ENCODE measurements around the gene SLC25A2.
"Not testable (repeated sequence)": the region's sequence is repeated elsewhere in the genome, so short reads cannot be mapped to it uniquely, and the experiment has no call there.

Gene SLC25A2

DNA sequence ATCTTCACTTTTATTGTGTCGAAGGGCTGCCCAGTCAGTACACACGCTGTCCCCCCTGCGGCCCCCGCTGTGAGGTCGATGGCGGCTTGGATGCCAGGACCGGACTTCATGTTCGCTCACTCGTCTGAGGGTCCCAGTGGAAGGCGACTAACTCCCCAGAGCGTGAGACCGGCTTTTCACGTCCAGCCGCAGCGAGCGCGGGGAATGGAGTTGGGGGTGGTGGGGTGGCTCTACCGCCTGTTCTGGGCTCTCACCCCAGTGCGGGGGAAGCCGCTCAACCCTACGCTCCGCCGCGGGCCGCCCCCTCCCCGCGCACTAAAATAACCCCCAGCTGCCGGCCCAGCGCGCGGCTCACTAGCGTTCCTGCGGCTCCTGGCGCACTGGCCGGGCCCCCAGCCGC, at the start of gene SLC25A2:
Gene SLC25A2, minus strand, starts transcription at position 294 of the 400 bp plus-strand sequence. Its CDS starts 184 bp downstream, at position 110.
- no peak for DNase-seq (ENCODE audit: low read depth)

DNA sequence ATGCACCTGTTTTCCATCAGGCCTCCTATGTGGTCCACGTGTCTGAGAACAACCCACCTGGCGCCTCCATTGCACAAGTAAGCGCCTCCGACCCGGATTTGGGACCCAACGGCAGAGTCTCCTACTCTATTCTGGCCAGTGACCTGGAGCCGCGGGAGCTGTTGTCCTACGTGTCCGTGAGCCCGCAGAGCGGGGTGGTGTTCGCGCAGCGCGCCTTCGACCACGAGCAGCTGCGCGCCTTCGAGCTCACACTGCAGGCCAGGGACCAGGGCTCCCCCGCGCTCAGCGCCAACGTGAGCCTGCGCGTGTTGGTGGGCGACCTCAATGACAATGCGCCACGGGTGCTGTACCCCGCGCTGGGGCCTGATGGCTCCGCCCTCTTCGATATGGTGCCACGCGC, 47.7 kb upstream of the SLC25A2 start:
- DNase-seq (ENCODE audit: low read depth), result no peak

DNA sequence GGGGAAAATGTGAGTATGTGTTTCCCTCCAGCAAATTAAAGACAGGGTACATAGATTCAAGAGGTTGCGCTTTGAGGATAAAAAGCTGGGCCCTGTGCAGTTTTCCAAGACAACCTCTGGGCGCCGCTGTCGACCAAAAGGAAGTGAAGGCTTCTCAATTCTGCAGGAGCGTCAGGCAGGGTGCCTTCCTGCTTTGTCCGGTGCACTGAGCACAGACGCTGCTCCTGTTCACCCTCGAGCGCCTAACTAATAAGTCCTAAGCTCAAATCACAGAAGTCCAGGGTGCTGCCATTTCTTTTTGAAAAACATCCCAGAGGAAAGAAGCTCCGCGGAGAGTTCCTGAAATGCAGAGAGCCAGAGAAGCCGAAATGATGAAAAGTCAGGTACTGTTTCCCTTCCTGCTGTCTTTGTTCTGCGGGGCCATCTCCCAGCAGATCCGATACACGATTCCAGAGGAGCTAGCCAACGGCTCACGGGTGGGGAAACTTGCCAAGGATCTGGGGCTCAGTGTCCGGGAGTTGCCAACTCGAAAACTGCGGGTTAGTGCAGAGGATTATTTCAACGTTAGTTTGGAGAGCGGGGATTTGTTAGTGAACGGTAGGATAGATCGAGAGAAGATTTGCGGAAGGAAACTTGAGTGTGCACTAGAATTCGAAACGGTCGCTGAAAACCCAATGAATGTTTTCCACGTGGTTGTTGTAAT, 46.2 kb upstream of the SLC25A2 start, which contains the start of gene PCDHGB1:
Gene PCDHGB1, plus strand, starts transcription at position 183 of the 703 bp plus-strand sequence. Its CDS starts 162 bp downstream, at position 345.
- peak; percentile 76 for DNase-seq (ENCODE audit: low read depth)

DNA sequence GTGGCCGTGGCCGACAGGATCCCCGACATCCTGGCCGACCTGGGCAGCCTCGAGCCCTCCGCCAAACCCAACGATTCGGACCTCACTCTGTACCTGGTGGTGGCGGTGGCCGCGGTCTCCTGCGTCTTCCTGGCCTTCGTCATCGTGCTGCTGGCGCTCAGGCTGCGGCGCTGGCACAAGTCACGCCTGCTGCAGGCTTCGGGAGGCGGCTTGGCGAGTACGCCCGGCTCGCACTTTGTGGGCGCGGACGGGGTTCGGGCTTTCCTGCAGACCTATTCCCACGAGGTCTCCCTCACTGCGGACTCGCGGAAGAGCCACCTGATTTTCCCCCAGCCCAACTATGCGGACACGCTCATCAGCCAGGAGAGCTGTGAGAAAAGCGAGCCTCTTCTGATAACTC, 42.2 kb upstream of the SLC25A2 start:
- not testable (repeated sequence) for DNase-seq (ENCODE audit: low read depth)

DNA sequence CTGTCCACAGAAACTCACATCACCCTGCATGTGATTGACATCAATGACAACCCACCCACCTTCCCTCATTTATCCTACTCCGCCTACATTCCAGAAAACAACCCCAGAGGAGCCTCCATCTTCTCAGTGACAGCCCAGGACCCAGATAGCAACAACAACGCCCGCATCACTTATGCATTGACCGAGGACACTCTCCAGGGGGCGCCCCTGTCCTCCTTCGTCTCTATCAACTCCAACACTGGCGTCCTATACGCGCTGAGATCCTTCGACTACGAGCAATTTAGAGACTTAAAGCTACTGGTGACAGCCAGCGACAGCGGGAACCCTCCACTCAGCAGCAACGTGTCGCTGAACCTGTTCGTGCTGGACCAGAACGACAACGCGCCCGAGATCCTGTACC, 41.5 kb upstream of the SLC25A2 start:
- DNase-seq (ENCODE audit: low read depth), result no peak

DNA sequence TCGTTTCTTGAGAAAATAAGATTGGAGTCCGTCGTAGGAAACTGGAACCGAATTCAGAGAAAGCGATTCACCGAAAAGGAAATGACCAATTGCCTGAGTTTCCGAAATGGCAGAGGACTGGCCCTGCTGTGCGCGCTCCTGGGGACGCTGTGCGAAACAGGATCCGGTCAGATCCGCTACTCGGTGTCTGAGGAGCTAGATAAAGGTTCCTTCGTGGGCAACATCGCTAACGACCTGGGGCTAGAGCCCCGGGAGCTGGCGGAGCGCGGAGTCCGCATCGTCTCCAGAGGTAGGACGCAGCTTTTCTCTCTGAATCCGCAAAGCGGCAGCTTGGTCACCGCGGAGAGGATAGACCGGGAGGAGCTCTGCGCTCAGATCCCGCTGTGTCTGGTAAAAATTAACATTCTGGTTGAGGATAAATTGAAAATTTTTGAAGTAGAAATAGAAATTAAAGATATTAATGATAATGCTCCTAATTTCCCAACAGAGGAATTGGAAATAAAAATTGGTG, 40.2 kb upstream of the SLC25A2 start:
- no peak for DNase-seq (ENCODE audit: low read depth)

DNA sequence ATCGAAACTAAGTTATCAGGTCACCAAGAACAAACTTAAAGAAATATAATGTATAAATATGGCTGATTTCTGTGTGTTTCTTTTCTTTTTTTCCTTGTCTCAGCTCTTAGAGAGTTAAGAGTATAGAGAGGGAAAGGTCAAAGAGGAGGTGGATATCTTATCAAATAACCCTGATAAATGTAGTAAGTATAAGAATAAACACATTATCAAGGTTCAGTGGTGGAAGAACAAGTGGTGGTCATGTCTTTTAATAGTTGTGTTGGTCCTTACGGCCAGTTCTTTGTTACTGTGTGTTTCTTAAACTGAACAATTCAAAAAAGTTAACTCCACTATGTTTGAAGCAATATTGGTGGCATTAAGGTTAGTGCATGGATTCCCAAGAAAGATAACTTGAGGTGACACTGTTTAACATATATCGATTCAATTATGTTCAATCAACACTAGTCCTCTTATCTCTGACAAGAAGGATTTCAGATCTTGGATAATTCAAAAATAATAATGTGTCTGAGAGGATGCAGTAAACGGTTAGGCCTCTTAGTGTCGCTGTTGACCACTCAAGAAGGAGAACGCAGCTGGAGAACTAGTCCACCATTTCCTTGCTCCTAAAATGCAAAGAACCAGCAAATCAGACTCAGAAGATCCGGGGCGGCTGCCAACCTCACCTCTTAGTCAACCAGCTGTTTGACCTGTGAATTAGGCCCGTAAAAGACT, 39.5 kb upstream of the SLC25A2 start, which contains the start of gene PCDHGA3:
Gene PCDHGA3, plus strand, starts transcription at position 588 of the 711 bp plus-strand sequence. CDS start 205 bp downstream, outside the sequence.
- DNase-seq (ENCODE audit: low read depth), result peak; percentile 61

DNA sequence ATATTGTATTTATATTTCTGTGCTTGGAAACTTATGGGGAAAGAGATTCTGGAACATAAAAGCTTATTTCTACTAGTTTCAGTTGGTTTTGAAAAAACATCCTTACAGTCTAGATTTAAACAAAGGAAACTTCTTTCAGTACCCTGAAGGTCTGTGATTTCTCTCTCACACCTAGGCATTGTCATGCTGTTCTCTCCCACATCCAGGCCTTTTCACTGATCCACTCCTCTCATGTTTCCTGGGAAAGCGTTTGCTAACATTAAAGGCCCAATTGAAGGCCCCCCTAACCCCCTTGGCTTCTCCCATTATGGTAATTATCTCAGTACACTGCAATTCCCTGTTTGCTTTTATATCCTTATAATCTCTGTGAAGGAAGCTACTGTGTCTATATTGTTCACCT, 38.9 kb upstream of the SLC25A2 start:
- DNase-seq (ENCODE audit: low read depth), result no peak

DNA sequence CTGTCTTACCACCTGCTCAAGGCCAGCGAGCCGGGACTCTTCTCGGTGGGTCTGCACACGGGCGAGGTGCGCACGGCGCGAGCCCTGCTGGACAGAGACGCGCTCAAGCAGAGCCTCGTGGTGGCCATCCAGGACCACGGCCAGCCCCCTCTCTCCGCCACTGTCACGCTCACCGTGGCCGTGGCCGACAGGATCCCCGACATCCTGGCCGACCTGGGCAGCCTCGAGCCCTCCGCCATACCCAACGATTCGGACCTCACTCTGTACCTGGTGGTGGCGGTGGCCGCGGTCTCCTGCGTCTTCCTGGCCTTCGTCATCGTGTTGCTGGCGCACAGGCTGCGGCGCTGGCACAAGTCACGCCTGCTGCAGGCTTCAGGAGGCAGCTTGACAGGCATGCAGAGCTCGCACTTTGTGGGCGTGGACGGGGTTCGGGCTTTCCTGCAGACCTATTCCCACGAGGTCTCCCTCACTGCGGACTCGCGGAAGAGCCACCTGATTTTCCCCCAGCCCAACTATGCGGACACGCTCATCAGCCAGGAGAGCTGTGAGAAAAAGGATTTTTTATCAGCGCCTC, 37.0 kb upstream of the SLC25A2 start:
- not testable (repeated sequence) for DNase-seq (ENCODE audit: low read depth)

DNA sequence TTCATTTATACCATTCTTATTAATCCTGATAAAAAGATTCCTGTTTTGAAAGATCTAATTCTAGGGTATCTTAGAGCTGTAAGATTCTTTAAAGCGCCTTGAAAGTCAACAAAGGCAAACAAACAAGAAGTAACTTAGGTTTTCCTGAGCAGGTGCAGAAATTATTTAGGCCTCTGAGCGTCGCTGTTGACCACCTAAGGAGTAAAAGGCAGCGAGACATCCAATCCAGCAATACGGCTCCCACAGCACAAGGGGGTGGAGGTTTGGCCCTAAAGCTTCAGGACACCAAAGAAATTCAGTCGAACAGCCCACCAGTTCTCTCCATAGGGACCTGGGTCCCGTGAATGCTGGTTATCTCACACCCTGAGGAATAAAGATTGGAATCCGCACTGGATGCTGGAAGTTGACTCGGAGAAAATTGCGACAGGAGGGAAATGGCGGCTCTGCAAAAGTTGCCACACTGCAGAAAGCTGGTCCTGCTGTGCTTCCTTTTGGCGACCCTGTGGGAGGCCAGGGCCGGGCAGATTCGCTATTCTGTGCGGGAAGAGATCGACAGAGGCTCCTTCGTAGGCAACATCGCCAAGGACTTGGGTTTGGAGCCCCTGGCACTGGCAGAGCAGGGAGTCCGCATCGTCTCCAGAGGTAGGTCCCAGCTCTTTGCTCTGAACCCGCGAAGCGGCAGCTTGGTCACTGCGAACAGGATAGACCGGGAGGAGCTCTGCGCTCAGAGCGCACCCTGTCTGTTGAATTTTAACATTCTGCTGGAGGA, 34.9 kb upstream of the SLC25A2 start, which contains the start of gene PCDHGA2:
Gene PCDHGA2, plus strand, starts transcription at position 223 of the 769 bp plus-strand sequence.
- peak; percentile 67 for DNase-seq (ENCODE audit: low read depth)

DNA sequence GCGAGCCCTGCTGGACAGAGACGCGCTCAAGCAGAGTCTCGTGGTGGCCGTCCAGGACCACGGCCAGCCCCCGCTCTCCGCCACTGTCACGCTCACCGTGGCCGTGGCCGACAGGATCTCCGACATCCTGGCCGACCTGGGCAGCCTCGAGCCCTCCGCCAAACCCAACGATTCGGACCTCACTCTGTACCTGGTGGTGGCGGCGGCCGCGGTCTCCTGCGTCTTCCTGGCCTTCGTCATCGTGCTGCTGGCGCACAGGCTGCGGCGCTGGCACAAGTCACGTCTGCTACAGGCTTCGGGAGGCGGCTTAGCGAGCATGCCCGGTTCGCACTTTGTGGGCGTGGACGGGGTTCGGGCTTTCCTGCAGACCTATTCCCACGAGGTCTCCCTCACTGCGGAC, 28.7 kb upstream of the SLC25A2 start:
- not testable (repeated sequence) for DNase-seq (ENCODE audit: low read depth)

DNA sequence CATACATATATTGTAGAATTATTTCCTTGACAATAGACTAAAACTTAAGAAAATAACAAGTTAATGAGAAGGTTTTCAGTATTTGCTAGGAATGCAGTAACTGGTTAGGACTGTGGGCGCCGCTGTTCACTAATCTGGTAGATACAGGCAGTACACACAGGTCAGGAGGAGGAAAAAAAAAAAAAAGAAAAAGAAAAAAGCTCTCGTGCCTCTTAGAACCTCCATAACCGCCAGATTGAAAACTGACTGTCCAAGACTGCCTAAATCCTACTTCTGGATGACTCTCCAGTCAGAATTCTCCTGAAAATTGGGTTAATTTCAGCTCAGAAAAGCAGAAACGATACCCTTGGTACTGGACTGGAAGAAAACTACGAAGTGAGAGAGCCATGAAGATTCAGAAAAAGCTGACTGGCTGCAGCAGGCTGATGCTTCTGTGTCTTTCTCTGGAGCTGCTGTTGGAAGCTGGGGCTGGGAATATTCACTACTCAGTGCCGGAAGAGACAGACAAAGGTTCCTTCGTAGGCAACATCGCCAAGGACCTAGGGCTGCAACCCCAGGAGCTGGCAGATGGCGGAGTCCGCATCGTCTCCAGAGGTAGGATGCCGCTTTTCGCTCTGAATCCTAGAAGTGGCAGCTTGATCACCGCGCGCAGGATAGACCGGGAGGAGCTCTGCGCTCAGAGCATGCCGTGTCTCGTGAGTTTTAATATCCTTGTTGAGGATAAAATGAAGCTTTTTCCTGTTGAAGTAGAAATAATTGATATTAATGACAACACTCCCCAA, 26.6 kb upstream of the SLC25A2 start, which contains the start of gene PCDHGA1:
Gene PCDHGA1, plus strand, starts transcription at position 216 of the 782 bp plus-strand sequence.
- peak; percentile 74 for DNase-seq (ENCODE audit: low read depth)

DNA sequence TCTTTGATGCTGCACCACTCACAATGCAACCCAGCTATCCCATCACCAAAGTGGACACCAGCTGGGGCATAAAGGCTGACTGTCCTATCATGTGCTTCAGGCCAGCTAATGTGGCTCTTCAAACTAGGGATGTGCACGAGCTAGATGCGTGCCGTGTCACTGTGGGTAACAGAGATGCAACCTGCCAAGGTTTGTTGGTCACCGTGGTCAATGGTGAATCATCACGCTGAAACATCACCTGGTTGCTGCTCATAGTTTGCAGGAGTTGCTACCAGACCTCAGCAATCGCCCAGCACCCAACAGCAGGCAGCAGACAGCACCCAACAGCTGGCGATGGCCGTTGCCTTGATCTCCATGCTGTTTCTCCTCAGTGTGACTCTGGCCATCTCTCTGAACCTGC, 24.4 kb upstream of the SLC25A2 start:
- DNase-seq (ENCODE audit: low read depth), result no peak

DNA sequence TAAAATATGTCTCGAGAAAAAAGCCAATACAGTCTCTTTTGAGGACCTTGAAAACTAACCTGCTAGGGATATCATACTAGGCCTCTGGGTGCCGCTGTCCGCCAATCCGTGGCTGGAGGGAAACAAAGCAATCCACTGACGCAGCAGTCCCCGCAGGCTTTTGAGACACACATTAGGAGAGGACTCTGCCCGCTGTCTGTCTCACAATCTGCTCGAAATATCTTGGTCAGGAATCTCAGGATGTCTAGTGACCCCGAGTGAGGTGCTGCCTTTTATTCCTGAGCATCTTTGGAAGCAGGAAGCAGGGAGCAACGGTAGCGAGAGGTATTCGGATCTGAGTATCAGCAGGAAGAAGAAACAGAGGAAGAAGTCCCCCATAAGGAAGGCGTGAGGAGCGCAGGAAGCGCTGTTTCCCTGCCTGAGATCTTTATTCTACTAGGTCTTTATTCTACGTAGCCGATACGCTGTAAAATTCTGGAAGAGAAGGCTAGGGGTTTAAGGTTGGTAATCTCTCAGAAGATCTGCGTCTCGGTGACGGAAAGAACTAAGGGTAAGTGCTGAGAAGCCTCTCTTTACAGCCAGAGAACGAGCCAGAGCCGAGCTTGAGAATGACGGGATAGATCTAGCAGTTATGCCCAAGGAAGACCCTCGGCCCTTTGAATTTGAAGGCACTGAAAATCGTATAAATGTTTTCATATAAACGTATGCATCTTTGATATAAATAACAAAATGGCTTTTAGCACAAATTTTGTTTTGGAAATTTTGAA, 22.4 kb upstream of the SLC25A2 start:
- DNase-seq (ENCODE audit: low read depth), result peak; percentile 82

DNA sequence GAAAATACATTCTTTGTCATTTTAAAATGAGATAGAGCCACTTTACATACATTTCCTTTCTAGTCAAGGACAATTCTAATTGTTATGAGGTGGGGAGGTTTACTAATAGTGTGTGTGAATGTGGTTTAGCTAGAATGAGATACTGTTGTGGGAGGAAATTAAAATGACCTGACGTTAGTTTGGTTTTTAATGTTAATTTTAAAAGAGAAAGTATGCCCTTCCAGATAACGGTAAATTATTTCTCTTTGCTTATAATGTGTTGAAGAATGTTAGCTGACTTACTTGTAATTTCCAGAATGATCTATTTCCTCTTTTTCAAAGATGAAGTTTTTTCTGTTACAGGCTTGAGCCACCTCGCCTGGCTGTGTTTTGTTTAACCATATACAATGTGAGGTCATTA, 18.4 kb upstream of the SLC25A2 start:
- no peak for DNase-seq (ENCODE audit: low read depth)

DNA sequence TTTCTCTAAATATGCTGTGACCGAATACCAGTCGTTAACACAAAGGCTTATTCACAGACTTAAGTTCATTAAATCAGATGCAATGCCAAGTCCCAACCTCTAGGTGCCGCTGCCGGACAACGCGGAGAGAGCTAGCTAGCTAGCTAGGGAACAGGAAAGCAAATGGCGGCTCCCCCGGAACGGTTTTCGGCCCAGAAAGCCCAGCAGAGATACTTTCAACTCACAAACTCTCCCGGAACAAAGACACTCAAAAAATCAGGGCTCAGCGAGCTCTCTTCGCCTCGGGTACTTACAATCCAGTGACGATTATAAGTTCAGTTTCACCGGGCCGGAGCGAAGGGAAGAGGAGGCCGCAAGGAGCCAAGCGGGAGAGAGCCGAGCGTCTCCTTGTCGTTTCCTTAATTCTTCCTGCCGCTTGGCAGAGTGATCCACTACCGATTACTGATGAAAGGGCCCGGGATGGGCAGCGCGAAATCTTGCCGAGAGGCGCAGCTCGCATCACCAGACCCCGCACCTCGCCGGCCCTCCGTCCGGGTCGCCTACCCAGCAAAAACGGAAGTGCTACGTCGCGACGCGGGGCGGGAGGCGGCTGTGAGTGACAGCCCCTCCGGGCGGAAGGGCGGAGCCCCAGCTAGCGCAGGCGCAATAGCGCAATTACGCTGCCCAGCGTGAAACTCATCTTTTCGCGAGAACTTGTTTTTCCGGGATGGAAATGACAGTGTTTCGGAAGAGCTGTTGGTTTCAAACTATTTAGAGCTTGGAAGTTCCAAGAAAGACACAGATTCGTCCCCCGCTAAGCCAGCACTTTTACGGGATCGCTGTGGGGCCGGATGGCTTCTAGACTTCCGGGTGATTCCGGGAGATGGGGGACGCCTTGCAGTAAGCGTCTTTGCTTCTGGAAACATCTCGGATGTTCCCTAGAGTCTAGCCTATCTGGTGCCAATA, 16.6 kb upstream of the SLC25A2 start, which contains the start of gene TAF7:
Gene TAF7, minus strand, starts transcription at position 560 of the 945 bp plus-strand sequence. CDS start 740 bp downstream, outside the sequence.
- peak; percentile 94 for DNase-seq (ENCODE audit: low read depth)

DNA sequence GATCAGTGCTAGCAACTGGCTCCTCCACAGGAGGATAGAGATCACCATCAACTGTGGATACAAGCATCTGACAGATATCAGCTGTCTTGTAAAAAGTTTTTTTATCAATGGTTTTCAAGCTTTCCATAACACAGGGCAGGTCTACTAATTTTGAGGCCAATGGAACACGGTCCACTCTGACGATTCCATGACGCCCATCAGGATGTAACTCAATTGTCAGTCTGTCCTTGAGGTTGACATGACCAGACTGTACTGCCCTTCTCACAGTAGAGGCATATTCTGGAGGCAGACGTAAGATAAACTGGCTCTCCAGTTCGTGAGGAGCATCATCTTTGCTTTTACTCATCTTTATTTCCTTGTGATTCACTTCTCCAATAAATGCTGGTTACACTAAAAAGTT, 15.8 kb upstream of the SLC25A2 start:
- no peak for DNase-seq (ENCODE audit: low read depth)

DNA sequence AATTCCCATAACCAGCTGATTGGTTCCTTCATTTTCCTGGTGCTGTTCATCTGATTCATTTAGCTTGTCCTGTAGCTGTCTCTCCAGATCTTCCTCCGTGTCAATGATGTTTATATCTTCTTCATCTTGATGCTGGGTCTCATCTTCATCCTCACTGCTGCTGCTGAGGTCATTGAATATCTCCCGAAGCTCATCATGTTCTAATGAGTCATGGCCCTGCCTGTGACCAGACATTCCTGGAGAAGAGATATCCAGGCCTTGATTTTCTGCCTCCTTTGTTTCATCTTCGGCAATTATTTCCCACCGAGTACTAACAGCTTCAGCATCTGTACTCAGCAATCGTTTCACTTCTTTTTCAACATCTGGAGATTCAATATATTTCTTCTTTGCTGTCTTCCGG, 15.4 kb upstream of the SLC25A2 start:
- peak; percentile 49 for DNase-seq (ENCODE audit: low read depth)

DNA sequence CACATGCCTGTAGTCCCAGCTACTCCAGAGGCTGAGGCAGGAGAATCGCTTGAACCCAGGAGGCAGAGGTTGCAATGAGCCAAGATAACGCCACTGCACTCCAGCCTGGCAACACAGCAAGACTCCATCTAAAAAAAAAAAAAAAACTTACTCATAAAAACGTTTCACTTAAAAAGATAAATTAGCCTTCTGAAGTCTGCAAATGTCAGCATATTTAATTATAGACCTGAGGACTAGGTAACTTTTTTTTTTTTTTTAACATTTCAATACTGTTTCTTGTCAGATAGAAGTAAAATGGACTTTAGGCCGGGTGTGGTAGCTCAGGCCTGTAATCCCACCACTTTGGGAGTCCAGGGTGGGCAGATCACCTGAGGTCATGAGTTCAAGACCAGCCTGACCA, 13.1 kb upstream of the SLC25A2 start:
- not testable (repeated sequence) for DNase-seq (ENCODE audit: low read depth)
